Measurements from ENCODE around the gene RBM28.

Gene RBM28

GRCh38 chr7:128374041-128374440 is 30.3 kb upstream of the RBM28 start:
- DNase-seq (ENCODE audit: low read depth in 3 of 3), result no peak

- DNase-seq (ENCODE audit: low read depth in 3 of 3), result no peak
Observed at GRCh38 chr7:128373606-128374005, 29.9 kb upstream of the RBM28 start.

- no peak for DNase-seq (ENCODE audit: low read depth in 3 of 3)
Observed at GRCh38 chr7:128370491-128370890, 26.8 kb upstream of the RBM28 start.

- no peak for DNase-seq (ENCODE audit: low read depth in 3 of 3)
Observed at GRCh38 chr7:128366986-128367385, 23.3 kb upstream of the RBM28 start.

- no peak for DNase-seq (ENCODE audit: low read depth in 3 of 3)
Observed at GRCh38 chr7:128366300-128366699, 22.6 kb upstream of the RBM28 start.

GRCh38 chr7:128365432-128365831 is 21.7 kb upstream of the RBM28 start:
- DNase-seq (ENCODE audit: low read depth in 3 of 3), result no peak

GRCh38 chr7:128364166-128364870 is 20.6 kb upstream of the RBM28 start:
- no peak for DNase-seq (ENCODE audit: low read depth in 3 of 3)

- no peak for DNase-seq (ENCODE audit: low read depth in 3 of 3)
Observed at GRCh38 chr7:128363261-128363721, 19.6 kb upstream of the RBM28 start.

- DNase-seq (ENCODE audit: low read depth in 3 of 3), result no peak
Observed at GRCh38 chr7:128362670-128363069, 19.0 kb upstream of the RBM28 start.

GRCh38 chr7:128361411-128362379 is 18.0 kb upstream of the RBM28 start, which contains the start of gene PRRT4:
Gene PRRT4 (minus strand): TSS chr7:128361690.
- DNase-seq (ENCODE audit: low read depth in 3 of 3), result peak in 1 of 3 donors; percentile 28

GRCh38 chr7:128360359-128360678 is 16.6 kb upstream of the RBM28 start:
- no peak for DNase-seq (ENCODE audit: low read depth in 3 of 3)

GRCh38 chr7:128359939-128360338 is 16.2 kb upstream of the RBM28 start:
- no peak for DNase-seq (ENCODE audit: low read depth in 3 of 3)

GRCh38 chr7:128359336-128359735 is 15.6 kb upstream of the RBM28 start:
- DNase-seq (ENCODE audit: low read depth in 3 of 3), result no peak

- DNase-seq (ENCODE audit: low read depth in 3 of 3), result no peak
Observed at GRCh38 chr7:128358233-128358632, 14.5 kb upstream of the RBM28 start.

GRCh38 chr7:128357217-128357613 is 13.5 kb upstream of the RBM28 start:
- DNase-seq (ENCODE audit: low read depth in 3 of 3), result no peak

GRCh38 chr7:128356546-128357216 is 13.0 kb upstream of the RBM28 start:
- DNase-seq (ENCODE audit: low read depth in 3 of 3), result no peak

- no peak for DNase-seq (ENCODE audit: low read depth in 3 of 3)
Observed at GRCh38 chr7:128353610-128354009, 9.9 kb upstream of the RBM28 start.

- no peak for DNase-seq (ENCODE audit: low read depth in 3 of 3)
Observed at GRCh38 chr7:128353189-128353588, 9.5 kb upstream of the RBM28 start.

GRCh38 chr7:128352636-128353035 is 8.9 kb upstream of the RBM28 start:
- DNase-seq (ENCODE audit: low read depth in 3 of 3), result no peak

- DNase-seq (ENCODE audit: low read depth in 3 of 3), result peak in 1 of 3 donors; percentile 18
Observed at GRCh38 chr7:128352153-128352537, 8.4 kb upstream of the RBM28 start.

GRCh38 chr7:128351296-128352152 is 7.8 kb upstream of the RBM28 start:
- no peak for DNase-seq (ENCODE audit: low read depth in 3 of 3)

Measured in stimulated activated CD4-positive, alpha-beta T cell treated with anti-CD3 and anti-CD28 coated beads, TNF-alpha, amount 100 ng/mL, for 48 hours (primary cell).